Right lobe of liver (tissue), 4 donors: ENCODE data around the gene DLG1.

Experiments
- POLR2A ChIP-seq: fragments of 450-650 bp; IDR thresholded peaks from one replicate; pipeline ENCODE4 v1.6.1; 2017; ENCODE audit warnings: antibody characterized with exemption, mild to moderate bottlenecking
- TF ChIP-seq, protein P1 (sequence below), 4 donors: fragments of 200-600 bp in 3 of 4; fragments of 450-650 bp in 1 of 4; IDR thresholded peaks; one replicate each; pipeline versions ENCODE4 v1.5.1 to v1.8.0; 2016 to 2022; ENCODE audit warnings: antibody characterized with exemption in 4 of 4, mild to moderate bottlenecking in 2 of 4
- donor health status: DM: no; HTN: no; CAD: no.
- donor health status: DM: no; HTN: no; CAD: no.
- donor health status: DM: no; HTN: yes; CAD: no.

- TF ChIP-seq, protein P1, sequence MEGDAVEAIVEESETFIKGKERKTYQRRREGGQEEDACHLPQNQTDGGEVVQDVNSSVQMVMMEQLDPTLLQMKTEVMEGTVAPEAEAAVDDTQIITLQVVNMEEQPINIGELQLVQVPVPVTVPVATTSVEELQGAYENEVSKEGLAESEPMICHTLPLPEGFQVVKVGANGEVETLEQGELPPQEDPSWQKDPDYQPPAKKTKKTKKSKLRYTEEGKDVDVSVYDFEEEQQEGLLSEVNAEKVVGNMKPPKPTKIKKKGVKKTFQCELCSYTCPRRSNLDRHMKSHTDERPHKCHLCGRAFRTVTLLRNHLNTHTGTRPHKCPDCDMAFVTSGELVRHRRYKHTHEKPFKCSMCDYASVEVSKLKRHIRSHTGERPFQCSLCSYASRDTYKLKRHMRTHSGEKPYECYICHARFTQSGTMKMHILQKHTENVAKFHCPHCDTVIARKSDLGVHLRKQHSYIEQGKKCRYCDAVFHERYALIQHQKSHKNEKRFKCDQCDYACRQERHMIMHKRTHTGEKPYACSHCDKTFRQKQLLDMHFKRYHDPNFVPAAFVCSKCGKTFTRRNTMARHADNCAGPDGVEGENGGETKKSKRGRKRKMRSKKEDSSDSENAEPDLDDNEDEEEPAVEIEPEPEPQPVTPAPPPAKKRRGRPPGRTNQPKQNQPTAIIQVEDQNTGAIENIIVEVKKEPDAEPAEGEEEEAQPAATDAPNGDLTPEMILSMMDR (IDR thresholded peaks at IDR 0.05): no peak
- no peak for TF ChIP-seq POLR2A
Observed at GRCh38 chr3:197292083-197292646, 6.2 kb downstream of the DLG1 start.
